NCI-H1930 (cell line): ENCODE data around the gene GIPC1.

ENCODE experiments used
- DNase-seq, 2 experiments: peaks; one replicate each; lab custom pipeline; 2025; lab: John Stamatoyannopoulos, UW

The GIPC1 gene

DNA sequence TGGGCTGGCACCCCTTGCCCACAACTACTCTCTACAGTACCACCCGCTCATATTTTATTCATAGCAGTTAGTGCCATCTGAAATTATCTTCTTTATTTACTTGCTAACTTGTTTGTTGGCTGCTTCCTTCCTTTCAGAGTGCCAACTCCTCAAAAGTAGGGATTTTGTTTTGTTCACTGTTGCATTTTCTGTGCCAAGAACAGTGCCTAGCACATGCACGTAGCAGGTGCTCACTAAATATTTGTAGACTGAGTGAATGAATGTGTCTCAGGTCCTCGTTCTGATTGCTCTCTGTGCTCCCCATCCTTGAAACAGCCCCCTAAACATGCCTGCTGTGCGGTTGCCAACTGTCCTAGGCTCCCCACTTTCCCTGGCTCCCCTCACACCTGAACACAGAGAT lies 1.5 kb downstream of the GIPC1 start:
- no peak for DNase-seq

DNA sequence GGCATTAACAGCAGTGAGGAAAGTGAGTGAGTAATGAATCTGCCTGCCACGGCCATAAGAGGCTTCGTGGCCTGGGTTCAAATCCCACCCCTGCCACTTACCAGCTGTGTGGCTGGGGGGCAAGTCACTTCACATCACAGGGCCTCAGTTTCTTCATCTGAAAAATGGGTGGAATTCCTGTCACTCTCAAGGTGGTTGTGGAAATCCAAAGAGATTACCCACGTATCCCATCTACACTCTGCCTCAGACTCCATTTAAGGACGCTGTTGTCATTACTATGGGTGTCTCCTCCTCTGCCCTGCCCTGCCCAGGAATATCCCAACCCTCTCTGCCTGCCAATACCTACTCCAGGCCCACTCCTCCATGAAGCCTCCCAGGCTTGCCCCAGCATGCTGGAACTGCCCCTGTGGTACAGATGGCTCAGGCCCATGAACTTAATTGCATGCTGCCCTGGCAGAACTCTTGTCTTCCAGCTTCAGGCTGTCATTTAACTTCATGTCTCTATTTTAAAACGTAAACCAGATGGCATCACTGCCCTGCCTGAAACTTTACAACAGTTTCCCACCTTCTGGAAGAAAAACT lies 3.1 kb downstream of the GIPC1 start:
- no peak for DNase-seq

DNA sequence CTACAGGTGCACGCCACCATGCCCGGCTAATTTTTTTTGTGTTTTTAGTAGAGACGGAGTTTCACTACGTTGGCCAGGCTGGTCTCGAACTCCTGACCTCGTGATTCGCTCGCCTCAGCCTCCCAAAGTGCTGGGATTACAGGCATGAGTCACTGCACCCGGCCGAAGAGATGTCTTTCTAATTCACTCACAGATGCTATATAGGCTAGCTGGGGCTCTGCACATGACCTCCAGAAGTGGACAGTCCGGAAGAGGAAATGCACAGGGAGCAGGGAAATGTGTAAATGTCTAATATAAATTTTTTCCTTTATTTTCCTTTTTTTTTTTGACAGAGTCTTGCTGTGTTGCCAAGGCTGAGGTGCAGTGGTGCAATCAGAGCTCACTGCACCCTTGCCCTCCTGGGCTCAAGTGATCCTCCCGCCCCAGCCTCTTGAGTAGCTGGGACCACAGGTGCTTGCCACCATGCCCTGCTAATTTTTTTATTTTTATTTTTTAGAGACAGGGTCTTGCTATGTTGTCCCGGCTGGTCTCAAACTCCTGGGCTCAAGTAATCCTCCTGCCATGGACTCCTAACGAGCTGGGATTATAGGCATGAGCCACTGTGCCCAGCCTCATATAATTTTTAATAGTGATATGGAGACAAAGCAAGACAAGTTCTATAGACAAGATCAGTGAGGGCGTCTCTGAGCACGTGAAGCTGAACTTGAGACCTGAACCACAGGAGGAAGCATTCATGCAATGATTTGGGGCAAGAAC lies 8.4 kb downstream of the GIPC1 start:
- no peak for DNase-seq

DNA sequence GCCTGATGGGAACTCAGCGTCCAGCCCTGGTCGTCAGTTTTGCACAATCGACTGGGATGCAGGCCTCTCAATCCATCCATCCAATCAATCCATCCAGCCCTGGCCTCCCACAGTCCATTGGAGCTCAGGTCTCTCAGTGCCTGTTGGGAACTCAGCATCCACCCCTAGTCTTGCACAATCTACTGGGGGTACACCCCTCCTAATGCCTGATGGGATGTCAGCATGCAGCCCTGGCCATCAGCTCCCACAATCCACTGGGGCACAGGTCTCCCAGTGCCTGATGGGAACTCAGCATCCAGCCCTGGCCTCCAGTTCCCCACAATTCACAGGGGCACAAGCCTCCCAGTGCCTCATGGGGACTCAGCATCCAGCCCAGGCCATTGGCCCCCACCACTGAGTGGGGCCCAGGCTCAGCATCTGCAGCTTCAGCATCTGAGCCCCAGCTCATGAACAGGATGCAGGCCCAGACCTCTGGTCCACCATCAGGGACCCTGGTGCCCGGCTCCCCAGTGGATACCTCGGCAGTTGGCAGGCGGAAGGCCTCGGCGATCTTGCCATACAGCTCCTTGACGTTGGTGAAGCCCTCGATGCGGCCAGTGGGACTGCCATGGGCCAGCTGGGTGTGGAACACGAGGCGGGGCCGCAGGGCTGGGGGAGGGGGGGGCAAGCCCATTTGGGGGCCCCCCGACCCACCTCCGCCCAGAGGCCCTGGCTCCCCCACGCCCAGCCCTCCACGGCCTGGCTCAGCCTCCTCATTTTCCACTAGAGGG lies 13.6 kb downstream of the GIPC1 start:
- DNase-seq: no peak

DNA sequence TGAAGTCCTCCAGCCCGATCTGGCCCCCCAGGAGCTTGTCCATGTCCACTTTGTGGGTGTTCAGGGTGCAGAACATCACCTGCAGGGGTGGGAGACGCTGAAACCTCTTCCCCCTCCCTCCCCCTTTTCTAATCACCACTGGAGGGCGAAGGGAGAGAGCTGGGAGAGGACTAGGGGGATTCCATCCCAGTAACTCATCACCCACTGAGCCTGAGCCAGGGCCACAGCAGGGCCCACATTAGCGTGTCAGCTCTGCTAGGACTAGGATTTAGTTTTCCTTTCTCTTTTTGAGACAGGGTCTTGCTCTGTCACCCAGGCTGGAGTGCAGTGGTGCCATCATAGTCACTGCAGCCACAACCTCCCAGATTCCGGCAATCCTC lies 15.2 kb downstream of the GIPC1 start:
- DNase-seq: no peak

DNA sequence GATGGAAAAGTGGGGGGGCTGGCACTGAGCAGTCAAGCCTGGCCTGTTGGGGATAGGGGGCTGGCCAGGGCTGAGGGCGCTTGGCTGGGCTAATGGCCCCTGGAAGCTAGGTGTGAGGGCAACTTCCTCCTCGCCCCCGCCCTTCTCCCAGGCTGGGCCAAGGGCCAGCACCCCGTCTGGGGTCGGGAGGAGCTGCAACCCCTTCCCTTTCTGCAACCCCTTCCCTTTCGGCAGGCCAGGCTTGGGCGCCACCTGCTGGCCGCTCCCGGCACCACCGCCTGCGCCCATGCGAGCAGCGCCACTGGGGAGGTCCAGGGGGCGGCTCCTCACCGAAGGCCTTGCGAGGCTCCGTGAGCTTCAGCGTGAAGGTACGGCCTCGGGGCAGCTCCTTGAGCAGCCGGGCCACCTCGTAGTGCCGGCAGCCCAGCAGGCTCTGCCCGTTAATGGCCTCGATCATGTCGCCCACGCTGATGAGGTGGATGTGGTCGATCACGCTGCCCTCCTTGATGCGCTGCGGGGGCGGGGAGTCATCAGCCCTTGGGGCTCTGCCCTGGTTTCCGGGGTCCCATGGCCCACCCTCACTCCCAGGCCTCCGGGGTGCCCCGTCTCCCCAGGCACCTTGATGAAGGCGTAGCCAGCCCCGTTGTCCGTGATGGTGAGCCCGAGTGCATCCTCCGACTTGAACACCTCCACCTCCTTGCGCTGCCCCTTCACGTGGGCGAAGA lies 15.8 kb downstream of the GIPC1 start:
- peak; percentile 33 to 41 for DNase-seq

- no peak for DNase-seq
Measured at GRCh38 chr19:14479309-14479974, 16.5 kb downstream of the GIPC1 start.

GRCh38 chr19:14478113-14478545 lies 17.8 kb downstream of the GIPC1 start:
- DNase-seq: no peak

DNA sequence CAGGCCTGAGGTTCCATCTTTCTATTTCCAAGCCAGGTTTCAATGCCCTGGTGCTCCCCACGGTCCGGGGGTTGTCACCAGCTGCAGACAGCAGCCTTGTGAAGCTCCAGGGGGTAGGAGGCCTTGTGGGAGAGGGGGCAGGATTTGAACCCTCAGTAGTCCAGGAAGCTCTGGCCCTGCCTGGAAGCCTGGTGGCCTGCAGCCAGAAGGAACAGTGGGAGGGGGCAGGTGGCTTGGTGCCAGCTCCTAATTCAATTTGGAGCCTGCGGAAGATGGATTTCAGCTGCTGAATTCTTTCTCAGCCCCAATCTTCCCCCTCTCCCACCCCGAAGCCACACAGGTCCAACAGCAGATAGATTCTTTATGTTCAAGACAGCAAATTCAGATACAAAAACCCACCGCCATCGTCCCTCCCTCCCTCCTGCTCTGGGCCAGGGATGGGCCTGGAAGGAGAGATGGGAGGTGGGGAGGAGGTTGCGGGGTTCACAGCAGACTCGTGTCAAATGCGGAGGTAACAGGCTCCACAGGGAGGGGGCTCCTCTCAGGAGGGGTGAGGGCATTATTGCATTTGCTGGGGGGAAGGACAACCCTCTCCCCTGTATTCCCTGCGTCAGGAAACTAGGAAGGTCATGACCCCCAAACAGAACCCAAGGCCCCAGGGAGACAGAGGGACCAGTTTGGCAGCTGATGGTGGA lies 18.4 kb downstream of the GIPC1 start:
- DNase-seq: no peak

- DNase-seq: no peak
Measured at GRCh38 chr19:14476673-14477401, 19.1 kb downstream of the GIPC1 start.

DNA sequence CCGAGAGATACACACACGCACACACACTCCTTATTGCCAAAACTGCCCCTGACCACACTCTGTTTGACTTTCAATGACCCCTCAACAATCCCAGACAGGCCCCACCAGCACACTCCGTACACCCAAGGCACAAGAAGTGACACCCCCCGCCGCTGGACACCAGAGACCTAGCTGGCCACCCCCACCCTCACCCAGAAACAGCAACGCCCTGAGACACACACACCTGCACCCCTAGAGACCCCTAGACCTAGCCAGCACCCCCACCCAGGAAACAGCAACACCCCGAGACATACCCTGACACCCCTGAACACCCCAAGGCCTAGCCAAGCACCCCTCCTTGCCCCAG lies 19.6 kb downstream of the GIPC1 start:
- DNase-seq: no peak

- peak; percentile 5 to 33 for DNase-seq
Measured at GRCh38 chr19:14475251-14476073, 20.5 kb downstream of the GIPC1 start, which contains the start of gene PTGER1. Gene PTGER1 (minus strand): TSS chr19:14475354. CDS start chr19:14474320, 1,034 bp downstream.

DNA sequence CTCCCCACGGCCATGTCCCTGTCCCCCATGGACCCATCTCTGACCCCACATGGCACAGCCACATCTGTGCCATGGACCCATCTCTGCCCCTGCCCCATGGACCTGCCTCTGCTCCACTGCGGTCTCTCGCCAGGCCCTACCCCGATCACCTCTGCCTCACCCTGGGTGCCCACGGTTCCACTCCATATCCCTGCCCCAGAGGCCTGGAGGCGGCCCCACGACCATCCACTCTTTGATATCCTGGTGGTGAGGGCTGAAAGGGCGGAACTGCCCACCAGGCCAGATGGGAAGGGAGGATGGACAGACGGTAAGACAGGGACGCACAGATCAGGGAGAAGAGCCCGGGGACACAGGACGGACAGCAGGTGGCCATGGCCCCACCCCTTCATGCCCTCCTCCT lies 21.1 kb downstream of the GIPC1 start:
- DNase-seq: no peak

DNA sequence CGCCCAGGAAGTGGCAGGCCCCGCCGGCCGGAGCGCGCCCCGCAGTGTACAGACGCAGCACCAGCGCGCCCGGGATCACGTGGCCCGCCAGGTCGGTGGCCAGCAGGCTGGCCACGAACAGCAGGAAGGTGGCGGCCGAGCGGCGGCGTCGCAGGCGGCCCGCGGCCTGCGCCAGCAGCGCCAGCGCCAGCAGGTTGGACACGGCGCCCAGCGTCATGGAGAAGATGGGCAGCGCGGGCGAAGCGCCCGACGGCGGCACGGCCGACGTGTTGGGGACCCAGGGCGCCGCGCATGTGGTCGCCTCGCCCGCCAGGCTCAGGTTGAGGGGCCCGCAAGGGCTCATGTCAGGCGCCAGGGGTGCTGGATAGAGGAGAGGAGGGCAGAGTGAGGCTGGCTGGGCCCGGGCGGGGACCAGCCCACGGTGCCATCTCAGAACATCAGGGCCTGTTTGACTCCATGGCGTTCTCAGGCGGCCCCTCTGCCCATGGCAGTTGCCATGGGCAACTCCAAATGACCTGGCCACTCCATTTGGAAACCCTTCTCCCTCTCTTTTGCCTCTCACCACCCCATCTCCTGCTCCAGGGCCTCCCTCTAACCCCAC lies 21.8 kb downstream of the GIPC1 start:
- no peak for DNase-seq

DNA sequence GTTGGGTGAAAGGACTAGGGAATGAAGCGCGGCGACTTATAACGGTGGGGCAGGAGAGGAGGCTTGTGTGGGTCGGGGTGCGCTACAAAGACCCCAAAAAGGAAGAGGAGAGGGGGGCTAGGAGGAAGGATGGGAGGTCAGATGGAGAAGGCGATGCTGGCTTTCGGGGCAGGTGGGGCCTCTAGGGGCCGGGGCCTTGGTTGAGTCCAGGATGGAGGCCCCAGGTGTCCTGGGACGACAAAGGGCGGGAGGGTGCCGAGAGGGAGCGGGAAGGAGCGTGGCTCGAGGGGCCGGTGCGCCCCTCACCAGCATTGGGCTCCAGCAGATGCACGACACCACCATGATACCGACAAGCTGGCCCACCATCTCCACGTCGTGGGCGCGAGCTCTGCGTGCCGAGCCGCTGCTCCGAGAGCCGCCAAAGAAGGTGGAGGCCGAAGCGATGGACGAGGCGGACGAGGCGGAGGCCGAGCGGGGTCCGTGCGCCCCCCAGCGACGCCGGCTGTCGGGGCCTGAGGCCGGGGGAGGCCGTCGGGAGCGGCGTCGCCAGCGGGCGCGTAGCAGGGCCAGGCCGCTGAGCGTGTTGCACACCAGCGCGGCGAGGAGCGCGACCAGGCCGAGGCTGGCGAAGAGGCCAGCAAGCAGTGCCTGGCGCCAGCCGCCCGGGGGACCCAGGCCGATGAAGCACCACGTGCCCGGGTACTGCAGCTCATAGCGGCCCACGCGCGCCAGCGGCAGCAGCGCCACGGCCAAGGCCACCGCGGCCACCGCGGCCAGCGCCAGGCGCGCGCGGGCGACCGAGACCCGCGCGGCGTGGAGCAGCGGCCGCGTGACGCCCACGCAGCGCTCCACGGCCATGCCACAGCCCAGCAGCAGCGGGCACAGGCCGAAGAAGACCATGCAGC lies 22.6 kb downstream of the GIPC1 start:
- DNase-seq: no peak

GRCh38 chr19:14472202-14472938 lies 23.6 kb downstream of the GIPC1 start:
- DNase-seq: peak; percentile 62

DNA sequence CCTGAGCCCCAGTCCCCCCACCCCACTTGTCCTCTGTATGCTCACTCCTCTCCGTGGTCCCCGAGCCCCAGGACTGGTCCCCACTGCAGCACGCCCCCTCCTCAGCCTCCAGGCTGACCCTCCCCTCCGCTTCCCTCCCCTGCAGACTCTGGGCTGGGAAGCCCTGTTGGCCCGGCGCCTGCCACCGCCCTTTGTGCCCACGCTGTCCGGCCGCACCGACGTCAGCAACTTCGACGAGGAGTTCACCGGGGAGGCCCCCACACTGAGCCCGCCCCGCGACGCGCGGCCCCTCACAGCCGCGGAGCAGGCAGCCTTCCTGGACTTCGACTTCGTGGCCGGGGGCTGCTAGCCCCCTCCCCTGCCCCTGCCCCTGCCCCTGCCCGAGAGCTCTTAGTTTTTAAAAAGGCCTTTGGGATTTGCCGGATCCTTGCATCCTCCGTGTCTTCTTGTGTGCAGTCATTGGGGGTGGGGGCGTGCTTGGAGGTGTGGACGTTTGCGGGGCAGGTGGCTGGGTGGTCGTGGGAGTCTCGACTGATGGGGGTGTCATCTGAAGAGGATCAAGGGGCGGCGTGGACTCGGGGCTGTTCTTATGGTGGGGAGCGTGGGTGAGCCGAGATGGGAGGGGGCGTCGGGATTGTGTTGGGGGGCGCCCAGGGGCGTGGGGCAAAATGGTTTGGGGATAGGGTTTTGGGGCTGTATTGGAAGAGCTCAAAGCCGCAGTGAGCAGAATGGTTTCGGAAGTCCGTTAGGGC lies 24.3 kb downstream of the GIPC1 start:
- DNase-seq: no peak
